Smooth muscle cell (in vitro differentiated cells): ENCODE results near the gene EFCAB7. TPM values are rescaled to one million over a fixed set of nuclear protein-coding genes. Genes with fewer than 3 reads are reported as not detected.

Experiments
- DNase-seq: peaks from one replicate; lab custom pipeline; 2025; ENCODE audit not compliant: unreplicated experiment; lab: John Stamatoyannopoulos, UW
- H2AFZ ChIP-seq: fragments of 200-600 bp; sonication (generic); 2 replicates; pipeline ENCODE4 v1.6.0; 2016; ENCODE audit warnings: antibody characterized with exemption, low read depth, mild to moderate bottlenecking
- H3F3A ChIP-seq: fragments of 200-600 bp; sonication (generic); 2 replicates; pipeline ENCODE4 v1.6.0; 2017; ENCODE audit warnings: antibody characterized with exemption, low read depth
- H3K27ac ChIP-seq: fragments of 200-600 bp; sonication (generic); 2 replicates; pipeline ENCODE4 v1.5.1; 2016; ENCODE audit warnings: low read depth, mild to moderate bottlenecking
- H3K27me3 ChIP-seq: fragments of 200-600 bp; sonication (generic); 2 replicates; pipeline ENCODE4 v1.6.1; 2016; ENCODE audit warnings: low read depth, mild to moderate bottlenecking
- H3K36me3 ChIP-seq: fragments of 200-600 bp; sonication (generic); 2 replicates; pipeline ENCODE4 v1.5.1; 2016; ENCODE audit warnings: low read depth
- H3K4me1 ChIP-seq: fragments of 200-600 bp; sonication (generic); 2 replicates; pipeline ENCODE4 v1.5.1; 2016; ENCODE audit warnings: low read depth
- H3K4me2 ChIP-seq: fragments of 200-600 bp; sonication (generic); 2 replicates; pipeline ENCODE4 v1.6.0; 2016; ENCODE audit warnings: mild to moderate bottlenecking
- H3K4me3 ChIP-seq: fragments of 200-600 bp; sonication (generic); 2 replicates; pipeline ENCODE4 v1.5.1; 2016; ENCODE audit warnings: mild to moderate bottlenecking
- H3K79me2 ChIP-seq: fragments of 200-600 bp; sonication (generic); 2 replicates; pipeline ENCODE4 v1.6.0; 2016; ENCODE audit warnings: low read depth, mild to moderate bottlenecking
- H3K9ac ChIP-seq: fragments of 200-600 bp; sonication (generic); 2 replicates; pipeline ENCODE4 v1.6.0; 2016; ENCODE audit warnings: low read depth
- H3K9me3 ChIP-seq: fragments of 200-600 bp; sonication (generic); replicated peaks from 2 replicates; pipeline ENCODE4 v1.5.1; 2016; ENCODE audit warnings: low read depth
- H4K20me1 ChIP-seq: fragments of 200-600 bp; sonication (generic); 2 replicates; pipeline ENCODE4 v1.6.0; 2016; ENCODE audit warnings: low read depth
- CTCF ChIP-seq: fragments of 200-600 bp; sonication (generic); IDR thresholded peaks from 2 replicates; pipeline ENCODE4 v1.5.1; 2017; ENCODE audit warnings: borderline replicate concordance, mild to moderate bottlenecking, antibody characterized with exemption; ENCODE audit not compliant: insufficient read depth, poor library complexity, severe bottlenecking
- WGBS: methylation state at CpG from one replicate; pipeline ENCODE4 v1.1.7; 2016; ENCODE audit warnings: low lambda C conversion rate; 5-methylcytosine and 5-hydroxymethylcytosine counted together
- polyA plus RNA-seq: library from polyadenylated mRNA; unstranded; fragments of >200 nt; fragmentation: Nextera tagmentation; extraction: Ambion mirVana; gene quantifications from 2 replicates; pipeline ENCODE4 v1.2.1, GENCODE V29; 2016
- total RNA-seq: library from RNA; depleted of rRNA; stranded (reverse); fragments of >200 nt; gene quantifications from 2 replicates; pipeline ENCODE4 v1.2.3, GENCODE V29; 2014

The EFCAB7 gene
- total and polyA plus RNA-seq, 2 experiments from 2014 or later = 3.5 to 5.4 TPM

DNA sequence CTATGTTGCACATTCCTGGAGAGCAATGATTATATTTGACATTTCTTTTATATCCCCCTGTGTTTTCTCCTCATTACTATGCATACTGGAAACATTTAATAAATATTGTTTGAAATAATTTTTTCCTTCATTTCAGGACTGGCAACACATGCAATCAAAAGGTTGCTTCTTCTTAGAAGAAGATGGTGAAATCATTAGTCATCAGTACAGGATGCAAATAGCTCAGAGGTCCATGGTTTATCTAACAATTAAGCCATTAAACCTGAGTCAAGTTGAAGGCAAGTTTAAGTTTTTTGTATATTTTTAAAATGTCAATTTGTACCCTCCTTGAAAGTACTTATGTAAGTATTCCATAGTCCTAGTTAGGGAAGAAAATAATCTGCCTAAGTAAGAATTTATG lies 22.5 kb downstream of the EFCAB7 start:
- H3K9ac ChIP-seq = no peak overlapping the region
- H3K27me3 ChIP-seq = no peaks in the 10 kb centered on the region
- H3F3A ChIP-seq = no peaks in the 10 kb centered on the region
- no peak overlapping the region for H3K4me2 ChIP-seq
- no peaks in the 10 kb centered on the region for H4K20me1 ChIP-seq
- no peaks in the 10 kb centered on the region for H3K79me2 ChIP-seq
- H3K36me3 ChIP-seq = peaks cover 4% of the 10 kb centered on the region
- H3K4me1 ChIP-seq = no peaks in the 10 kb centered on the region
- no peak for DNase-seq
- no peak overlapping the region for H3K4me3 ChIP-seq
- H3K9me3 ChIP-seq = no peaks in the 10 kb centered on the region
- H2AFZ ChIP-seq = no peak overlapping the region
- no peak overlapping the region for H3K27ac ChIP-seq
- no peak for TF ChIP-seq CTCF

DNA sequence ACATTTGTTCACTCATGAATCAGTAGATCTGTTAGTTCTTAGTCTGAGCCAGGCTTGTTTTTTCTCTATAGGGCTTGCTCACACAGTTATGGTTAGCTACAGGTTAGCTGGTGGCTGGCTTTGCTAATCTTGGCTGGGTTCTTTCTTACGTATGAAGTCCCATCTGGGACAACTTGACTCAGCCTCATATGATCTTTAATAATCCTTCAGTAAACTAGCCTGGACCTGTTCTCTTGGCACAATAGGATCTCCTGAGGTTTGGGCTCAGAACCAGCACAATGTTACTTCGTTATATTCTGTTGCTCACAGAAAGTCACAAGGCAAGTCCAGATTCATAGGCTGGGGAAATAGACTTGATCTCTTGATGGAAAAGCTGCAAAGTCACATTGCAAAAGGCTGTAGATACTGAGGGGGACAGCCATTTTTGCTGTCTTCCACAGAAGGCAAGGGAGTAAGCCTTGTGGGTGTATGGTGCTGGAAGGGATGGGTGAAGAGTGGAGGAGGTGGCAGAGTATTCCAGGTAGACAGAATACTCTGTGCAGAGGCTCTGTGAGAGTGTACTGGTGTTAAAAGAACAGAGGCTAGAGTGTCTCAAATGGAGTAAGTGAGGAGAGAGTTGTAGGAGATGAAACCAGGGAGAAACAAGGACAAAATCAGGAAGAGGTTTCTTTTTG lies 24.4 kb downstream of the EFCAB7 start:
- no peak overlapping the region for H3K4me2 ChIP-seq
- no peak overlapping the region for H2AFZ ChIP-seq
- TF ChIP-seq CTCF = no peak
- no peak overlapping the region for H3K27ac ChIP-seq
- no peak overlapping the region for H3K9ac ChIP-seq
- no peaks in the 10 kb centered on the region for H3K79me2 ChIP-seq
- no peak overlapping the region for H3K4me3 ChIP-seq
- no peak for DNase-seq
- 98% methylated on average over 2 of the region's 2 CpGs for WGBS
- H3K36me3 ChIP-seq = peaks cover 4% of the 10 kb centered on the region
- H3K27me3 ChIP-seq = no peaks in the 10 kb centered on the region
- H4K20me1 ChIP-seq = no peaks in the 10 kb centered on the region
- no peaks in the 10 kb centered on the region for H3K9me3 ChIP-seq
- no peaks in the 10 kb centered on the region for H3F3A ChIP-seq
- no peaks in the 10 kb centered on the region for H3K4me1 ChIP-seq

GRCh38 chr1:63548303-63548702 lies 25.0 kb downstream of the EFCAB7 start:
- Histone ChIP-seq H4K20me1 (no peaks in the 10 kb centered on the region), H3K27me3 (no peaks in the 10 kb centered on the region), H3K9ac (no peak overlapping the region), H3F3A (no peaks in the 10 kb centered on the region), H2AFZ (no peak overlapping the region), H3K4me3 (no peak overlapping the region), H3K79me2 (no peaks in the 10 kb centered on the region), H3K4me2 (no peak overlapping the region), H3K9me3 (no peaks in the 10 kb centered on the region), H3K36me3 (peaks cover 4% of the 10 kb centered on the region), H3K4me1 (no peaks in the 10 kb centered on the region), H3K27ac (no peak overlapping the region)
- WGBS = 98% methylated on average over 2 of the region's 2 CpGs
- no peak for TF ChIP-seq CTCF
- no peak for DNase-seq

DNA sequence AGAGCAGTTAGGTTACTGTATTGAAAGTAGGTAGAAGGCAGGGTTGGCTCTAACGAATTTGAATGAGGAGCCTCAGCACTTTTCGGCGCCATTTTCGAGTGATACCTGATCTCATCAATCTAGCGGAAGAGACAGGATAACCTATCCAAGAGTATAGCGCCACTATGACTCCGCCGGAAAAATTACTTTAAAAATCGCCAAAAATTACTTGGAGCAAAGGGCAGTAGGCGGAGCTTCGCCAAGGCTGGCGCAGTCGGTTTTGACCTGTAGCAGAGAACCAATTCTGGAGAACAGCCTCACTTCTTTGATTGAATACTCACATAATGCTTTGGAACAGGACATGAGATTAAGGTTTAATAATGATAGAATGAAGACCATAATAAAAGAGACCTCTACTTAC lies 25.6 kb downstream of the EFCAB7 start:
- no peaks in the 10 kb centered on the region for H3K27me3 ChIP-seq
- 92% methylated on average over 13 of the region's 13 CpGs for WGBS
- H3K36me3 ChIP-seq = peaks cover 4% of the 10 kb centered on the region
- no peak overlapping the region for H3K4me2 ChIP-seq
- no peak overlapping the region for H3K9ac ChIP-seq
- H2AFZ ChIP-seq = no peak overlapping the region
- no peaks in the 10 kb centered on the region for H3F3A ChIP-seq
- no peaks in the 10 kb centered on the region for H4K20me1 ChIP-seq
- H3K4me3 ChIP-seq = no peak overlapping the region
- no peak for DNase-seq
- no peak for TF ChIP-seq CTCF
- no peaks in the 10 kb centered on the region for H3K79me2 ChIP-seq
- no peaks in the 10 kb centered on the region for H3K9me3 ChIP-seq
- no peaks in the 10 kb centered on the region for H3K4me1 ChIP-seq
- H3K27ac ChIP-seq = no peak overlapping the region
